ENCODE data around the gene ZNF304. TPM values are rescaled to one million over a fixed set of nuclear protein-coding genes. Genes with fewer than 3 reads are reported as not detected.
A peak's percentile ranks its signal among the peaks of the same experiment; 100 is the strongest.

Gene ZNF304
- total RNA-seq, 1 experiment from 2014 or later: 0.07 TPM

GRCh38 chr19:57314146-57314545, 36.9 kb upstream of the ZNF304 start:
- POLR2A ChIA-PET: no interaction called here
- TF ChIP-seq, protein P1, sequence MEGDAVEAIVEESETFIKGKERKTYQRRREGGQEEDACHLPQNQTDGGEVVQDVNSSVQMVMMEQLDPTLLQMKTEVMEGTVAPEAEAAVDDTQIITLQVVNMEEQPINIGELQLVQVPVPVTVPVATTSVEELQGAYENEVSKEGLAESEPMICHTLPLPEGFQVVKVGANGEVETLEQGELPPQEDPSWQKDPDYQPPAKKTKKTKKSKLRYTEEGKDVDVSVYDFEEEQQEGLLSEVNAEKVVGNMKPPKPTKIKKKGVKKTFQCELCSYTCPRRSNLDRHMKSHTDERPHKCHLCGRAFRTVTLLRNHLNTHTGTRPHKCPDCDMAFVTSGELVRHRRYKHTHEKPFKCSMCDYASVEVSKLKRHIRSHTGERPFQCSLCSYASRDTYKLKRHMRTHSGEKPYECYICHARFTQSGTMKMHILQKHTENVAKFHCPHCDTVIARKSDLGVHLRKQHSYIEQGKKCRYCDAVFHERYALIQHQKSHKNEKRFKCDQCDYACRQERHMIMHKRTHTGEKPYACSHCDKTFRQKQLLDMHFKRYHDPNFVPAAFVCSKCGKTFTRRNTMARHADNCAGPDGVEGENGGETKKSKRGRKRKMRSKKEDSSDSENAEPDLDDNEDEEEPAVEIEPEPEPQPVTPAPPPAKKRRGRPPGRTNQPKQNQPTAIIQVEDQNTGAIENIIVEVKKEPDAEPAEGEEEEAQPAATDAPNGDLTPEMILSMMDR (IDR thresholded peaks at IDR 0.05; ENCODE audit: insufficient read depth in 1 of 2, low read depth in 1 of 2, low read length in 1 of 2, severe bottlenecking in 1 of 2, unreplicated experiment in 1 of 2): no peak
- intact Hi-C loops (cut with micrococcal nuclease; ENCODE audit: unreplicated experiment): no loop called here

GRCh38 chr19:57317503-57317902, 33.6 kb upstream of the ZNF304 start:
- no peaks in the 10 kb centered on the region for H3K9me3 Mint-ChIP-seq (ENCODE audit: unreplicated experiment)
- POLR2A ChIA-PET: no interaction called here

More at GRCh38 chr19:57314146-57314545, 36.9 kb upstream of the ZNF304 start:
- Mint-ChIP-seq H3K27ac (ENCODE audit: unreplicated experiment) (no peak overlapping the region), H3K4me3 (ENCODE audit: unreplicated experiment) (no peak overlapping the region), H3K9me3 (ENCODE audit: unreplicated experiment) (peaks cover 10% of the 10 kb centered on the region), H3K27me3 (ENCODE audit: insufficient read depth, unreplicated experiment) (peaks cover 3% of the 10 kb centered on the region), H3K36me3 (ENCODE audit: insufficient read depth, unreplicated experiment) (peaks cover 8% of the 10 kb centered on the region), H3K4me1 (ENCODE audit: low read depth, unreplicated experiment) (no peaks in the 10 kb centered on the region)
- no peaks in the 10 kb centered on the region for H3K36me3 ChIP-seq (ENCODE audit: control insufficient read depth, insufficient read depth, low read length)
- H3K9me3 ChIP-seq: no peaks in the 10 kb centered on the region
- CTCF ChIA-PET: no interaction called here
- no peaks in the 10 kb centered on the region for H3K4me1 ChIP-seq
- DNase-seq: no peak
- no peaks in the 10 kb centered on the region for H3K27me3 ChIP-seq (replicated peaks; ENCODE audit: control insufficient read depth, insufficient read depth, low read length)
- no TSS peak for BruUV-seq (replicated peaks)
- no peak overlapping the region for H3K4me3 ChIP-seq (ENCODE audit: low read depth, low read length)

DNA sequence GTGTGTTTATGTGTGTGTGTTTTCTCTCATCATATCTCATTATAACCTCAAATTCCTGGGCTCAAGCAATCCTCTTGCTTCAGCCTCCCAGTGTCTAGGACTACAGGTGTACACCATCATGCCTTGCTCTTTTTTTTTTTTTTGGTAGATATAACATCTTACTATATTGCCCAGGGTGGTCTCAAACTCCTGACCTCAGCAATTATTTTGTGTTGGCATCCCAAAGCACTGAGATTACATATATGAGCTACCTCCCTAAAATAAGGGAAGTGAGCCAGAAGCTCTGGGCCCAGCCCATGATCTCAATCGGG, 31.2 kb upstream of the ZNF304 start:
- TSS peak; percentile 99 for BruUV-seq (replicated peaks)
- DNase-seq: no peak
- H3K27me3 ChIP-seq (replicated peaks; ENCODE audit: control insufficient read depth, insufficient read depth, low read length): no peaks in the 10 kb centered on the region
- POLR2A ChIA-PET: no interaction called here
- H3K27me3 Mint-ChIP-seq (ENCODE audit: insufficient read depth, unreplicated experiment): peaks cover 3% of the 10 kb centered on the region
- no peaks in the 10 kb centered on the region for H3K36me3 ChIP-seq (ENCODE audit: control insufficient read depth, insufficient read depth, low read length)
- no peaks in the 10 kb centered on the region for H3K9me3 Mint-ChIP-seq (ENCODE audit: unreplicated experiment)
- H3K4me3 ChIP-seq (ENCODE audit: low read depth, low read length): peak overlapping the region; percentile 47
- peak overlapping the region; percentile 55 for H3K27ac Mint-ChIP-seq (ENCODE audit: unreplicated experiment)
- TF ChIP-seq, protein P1 (IDR thresholded peaks at IDR 0.05; ENCODE audit: insufficient read depth in 1 of 2, low read depth in 1 of 2, low read length in 1 of 2, severe bottlenecking in 1 of 2, unreplicated experiment in 1 of 2): no peak
- no peaks in the 10 kb centered on the region for H3K4me1 Mint-ChIP-seq (ENCODE audit: low read depth, unreplicated experiment)
- no peaks in the 10 kb centered on the region for H3K9me3 ChIP-seq
- CTCF ChIA-PET: no interaction called here
- peak overlapping the region; percentile 70 for H3K4me3 Mint-ChIP-seq (ENCODE audit: unreplicated experiment)
- peaks cover 5% of the 10 kb centered on the region for H3K36me3 Mint-ChIP-seq (ENCODE audit: insufficient read depth, unreplicated experiment)
- no peaks in the 10 kb centered on the region for H3K4me1 ChIP-seq
- intact Hi-C loops (cut with micrococcal nuclease; ENCODE audit: unreplicated experiment): no loop called here

More at GRCh38 chr19:57317503-57317902, 33.6 kb upstream of the ZNF304 start:
- BruUV-seq (replicated peaks): no TSS peak
- DNase-seq: no peak
- CTCF ChIA-PET: no interaction called here
- TF ChIP-seq, protein P1 (IDR thresholded peaks at IDR 0.05; ENCODE audit: insufficient read depth in 1 of 2, low read depth in 1 of 2, low read length in 1 of 2, severe bottlenecking in 1 of 2, unreplicated experiment in 1 of 2): no peak
- Histone ChIP-seq H3K36me3 (ENCODE audit: control insufficient read depth, insufficient read depth, low read length) (no peaks in the 10 kb centered on the region), H3K4me1 (no peaks in the 10 kb centered on the region), H3K4me3 (ENCODE audit: low read depth, low read length) (no peak overlapping the region), H3K27me3 (replicated peaks; ENCODE audit: control insufficient read depth, insufficient read depth, low read length) (no peaks in the 10 kb centered on the region), H3K9me3 (no peaks in the 10 kb centered on the region)
- Mint-ChIP-seq H3K4me1 (ENCODE audit: low read depth, unreplicated experiment) (no peaks in the 10 kb centered on the region), H3K27me3 (ENCODE audit: insufficient read depth, unreplicated experiment) (peaks cover 3% of the 10 kb centered on the region), H3K36me3 (ENCODE audit: insufficient read depth, unreplicated experiment) (peaks cover 4% of the 10 kb centered on the region), H3K27ac (ENCODE audit: unreplicated experiment) (no peak overlapping the region), H3K4me3 (ENCODE audit: unreplicated experiment) (no peak overlapping the region)
- intact Hi-C loops (cut with micrococcal nuclease; ENCODE audit: unreplicated experiment): no loop called here

Data from Caco-2 (cell line).